T-helper 1 cell treated with Interleukin-12 subunit alpha and Interleukin-12 subunit beta and Interleukin-4 antibody, amounts not matched to agents 30 ng/mL and 1 ng/mL, for 36 hours (primary cell): ENCODE measurements around the gene HIBADH. TPM values are rescaled to one million over a fixed set of nuclear protein-coding genes. Genes with fewer than 3 reads are reported as not detected.
"Not testable (repeated sequence)": the region's sequence is repeated elsewhere in the genome, so short reads cannot be mapped to it uniquely, and the experiment has no call there.

Experiments used
- intact Hi-C: fragments of 100-400 bp; cut with micrococcal nuclease; formaldehyde crosslinking; loops from one replicate; pipeline ENCODE4 v1.15.1; 2024
- total RNA-seq: library from RNA; stranded (reverse); gene quantifications from 2 replicates; pipeline ENCODE4 v1.2.3, GENCODE V29; 2022

HIBADH gene
- total RNA-seq, 1 donor from 2014 or later: 11.5 TPM

DNA sequence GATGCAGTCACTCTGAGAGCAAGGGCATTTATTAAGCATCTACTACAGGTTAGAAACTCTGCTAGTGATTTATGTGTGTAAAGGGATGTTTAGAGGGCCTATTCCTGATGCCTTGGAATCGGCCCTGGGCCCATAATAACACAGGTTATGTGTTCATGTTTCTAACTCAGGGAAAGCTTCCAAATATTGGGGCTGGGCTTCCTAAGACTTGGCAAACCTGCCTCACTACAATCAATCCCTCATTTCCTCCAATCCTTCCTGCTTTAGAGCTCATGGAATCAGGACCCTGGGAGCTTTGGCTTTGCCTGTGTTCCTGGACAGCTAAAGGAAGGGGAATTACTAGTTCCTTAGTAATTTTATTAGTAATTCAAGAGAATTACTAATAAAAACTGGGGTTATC is 148.8 kb downstream of the HIBADH start:
- intact Hi-C loops: no loop called here

DNA sequence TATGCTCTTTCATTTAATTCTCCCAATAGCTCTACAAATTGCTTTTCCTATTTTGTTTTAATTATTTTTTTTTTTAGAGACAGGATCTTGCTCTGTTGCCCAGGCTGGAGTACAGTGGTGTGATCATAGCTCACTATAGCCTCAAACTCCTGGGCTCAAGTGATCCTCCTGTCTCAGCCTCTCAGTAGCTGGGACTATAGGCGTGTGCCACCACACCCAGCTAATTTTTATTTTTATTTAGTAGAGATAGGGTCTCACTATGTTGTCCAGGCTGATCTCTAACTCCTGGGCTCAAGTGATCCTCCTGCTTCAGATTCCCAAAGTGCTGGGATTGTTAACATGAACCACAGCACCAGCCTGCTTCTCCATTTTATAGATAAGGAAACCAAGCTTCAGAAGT is 151.3 kb downstream of the HIBADH start:
- intact Hi-C loops: not testable (repeated sequence)

GRCh38 chr7:27510541-27510940 is 152.1 kb downstream of the HIBADH start:
- intact Hi-C loops: no loop called here

GRCh38 chr7:27501879-27502278 is 160.8 kb downstream of the HIBADH start:
- intact Hi-C loops: not testable (repeated sequence)

GRCh38 chr7:27501001-27501400 is 161.7 kb downstream of the HIBADH start:
- intact Hi-C loops: no loop called here

DNA sequence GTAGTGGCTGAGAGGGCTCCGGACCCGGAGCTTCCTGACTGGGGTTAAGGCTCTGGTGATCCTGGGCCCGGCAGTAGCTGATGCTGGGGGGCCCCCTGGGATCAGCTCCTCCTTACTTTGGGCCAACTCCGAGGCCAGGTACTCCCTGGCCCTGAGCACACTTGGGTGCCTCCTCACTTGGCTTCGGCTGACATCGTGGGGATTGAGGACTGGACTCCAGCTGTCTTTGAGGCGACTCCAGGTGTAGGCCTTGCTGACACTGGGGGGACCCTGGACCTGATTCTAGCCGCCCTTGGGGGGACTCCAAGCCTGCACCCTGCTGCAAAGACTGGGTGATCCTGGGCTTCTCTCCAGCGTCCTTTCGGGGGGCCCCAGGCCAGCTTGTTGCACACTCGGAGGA is 170.5 kb downstream of the HIBADH start:
- intact Hi-C loops: no loop called here

GRCh38 chr7:27491534-27491933 is 171.1 kb downstream of the HIBADH start:
- intact Hi-C loops: no loop called here

DNA sequence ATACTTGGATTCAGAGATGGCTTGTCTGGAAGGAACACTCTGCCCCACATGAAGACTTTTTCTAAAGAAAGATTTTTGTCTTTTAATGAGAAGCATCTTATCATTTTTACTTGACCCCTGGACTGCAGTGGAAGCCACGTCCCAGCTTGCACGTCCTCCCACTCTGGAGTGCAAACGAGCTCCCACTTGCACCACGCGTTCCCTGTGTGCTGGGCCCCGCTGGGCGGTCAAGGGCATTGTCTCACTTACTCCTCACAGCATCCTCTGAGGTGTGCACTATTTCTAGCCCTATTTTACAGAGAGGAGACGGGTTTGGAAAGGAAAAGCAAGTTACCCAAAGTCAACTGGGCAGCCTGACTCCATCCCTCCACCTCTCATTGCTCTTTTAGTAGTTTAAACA is 175.2 kb downstream of the HIBADH start:
- intact Hi-C loops: no loop called here

GRCh38 chr7:27484451-27484850 is 178.2 kb downstream of the HIBADH start:
- intact Hi-C loops: no loop called here

GRCh38 chr7:27482219-27482618 is 180.5 kb downstream of the HIBADH start:
- intact Hi-C loops: no loop called here

- intact Hi-C loops: no loop called here
Observed at GRCh38 chr7:27478556-27478955, 184.1 kb downstream of the HIBADH start.

GRCh38 chr7:27478084-27478483 is 184.6 kb downstream of the HIBADH start:
- intact Hi-C loops: no loop called here

GRCh38 chr7:27476493-27476892 is 186.2 kb downstream of the HIBADH start:
- intact Hi-C loops: no loop called here

Other genes starting within 250 kb of the HIBADH start
- gene TAX1BP1, start 77.3 kb upstream of the HIBADH start, total RNA-seq: 80.7 and 82.1 TPM in 2 replicates